CD4-positive, alpha-beta T cell (primary cell): Measurements from ENCODE around the gene UVSSA. TPM values are rescaled to one million over a fixed set of nuclear protein-coding genes. Genes with fewer than 3 reads are reported as not detected.

ENCODE experiments used
- ATAC-seq: fragments of 200-7000 bp; cut with Tn5 transposase; one replicate; pipeline ENCODE4 v1.10.0; 2022; ENCODE audit warnings: mild to moderate bottlenecking; ENCODE audit not compliant: poor library complexity
- CTCF ChIA-PET: fragments of 350-600 bp; sonication (Branson Sonifier 250); formaldehyde crosslinking; loops from one replicate; lab custom pipeline; 2021; ENCODE audit warnings: antibody characterized with exemption, inconsistent platforms; lab: Charles Lee
- POLR2A ChIA-PET: fragments of 350-600 bp; sonication (Branson Sonifier 250); formaldehyde crosslinking; loops from one replicate; lab custom pipeline; 2021; ENCODE audit warnings: antibody characterized with exemption, inconsistent platforms; lab: Charles Lee
- DNase-seq, 14 experiments: peaks; one replicate each; pipeline ENCODE4 v3.0.0-alpha.2; 2013 to 2020; ENCODE audit warnings: mixed read lengths in 2 of 14
- H3K27ac ChIP-seq, 2 donors: one replicate each; pipeline versions ENCODE4 v1.5.1 to v1.7.0; 2013; ENCODE audit warnings: low read length in 2 of 2, low read depth in 1 of 2, mild to moderate bottlenecking in 1 of 2
- H3K27me3 ChIP-seq, 2 experiments: 1 replicate in 1 of 2; 2 replicates in 1 of 2; pipeline versions ENCODE4 v1.6.1 to v1.7.0; 2013; ENCODE audit warnings: low read length in 2 of 2, control low read depth in 1 of 2, mild to moderate bottlenecking in 1 of 2, moderate library complexity in 1 of 2; ENCODE audit not compliant: insufficient read depth in 2 of 2, control insufficient read depth in 1 of 2
- H3K36me3 ChIP-seq: one replicate; pipeline ENCODE4 v1.6.1; 2013; ENCODE audit warnings: low read length, control low read depth; ENCODE audit not compliant: insufficient read depth
- H3K4me1 ChIP-seq: one replicate; pipeline ENCODE4 v1.6.1; 2013; ENCODE audit warnings: low read length, control low read depth; ENCODE audit not compliant: insufficient read depth
- H3K4me3 ChIP-seq: one replicate; pipeline ENCODE4 v1.5.1; 2013; ENCODE audit warnings: mild to moderate bottlenecking, low read length, moderate library complexity
- H3K9me3 ChIP-seq, 2 experiments: 1 replicate in 1 of 2; 2 replicates in 1 of 2; pipeline versions ENCODE4 v1.6.1 to v1.7.0; 2013; ENCODE audit warnings: low read length in 2 of 2, mild to moderate bottlenecking in 2 of 2, control low read depth in 1 of 2, moderate library complexity in 1 of 2; ENCODE audit not compliant: control insufficient read depth in 1 of 2, insufficient read depth in 1 of 2
- H3K27ac Mint-ChIP-seq: one replicate; pipeline ENCODE4 v1.8.0; 2020; ENCODE audit warnings: mixed read lengths
- H3K27me3 Mint-ChIP-seq: one replicate; pipeline ENCODE4 v1.8.0; 2021; ENCODE audit warnings: mixed read lengths
- H3K36me3 Mint-ChIP-seq: one replicate; pipeline ENCODE4 v1.8.0; 2021; ENCODE audit warnings: low read depth, mixed read lengths
- H3K4me1 Mint-ChIP-seq: one replicate; pipeline ENCODE4 v1.8.0; 2021; ENCODE audit warnings: low read depth, mixed read lengths
- H3K4me3 Mint-ChIP-seq: one replicate; pipeline ENCODE4 v1.8.0; 2020; ENCODE audit warnings: mild to moderate bottlenecking, mixed read lengths
- H3K9me3 Mint-ChIP-seq: one replicate; pipeline ENCODE4 v1.8.0; 2020; ENCODE audit warnings: mixed read lengths
- CTCF ChIP-seq: fragments of 200-600 bp; IDR thresholded peaks from one replicate; pipeline ENCODE4 v1.8.0; 2022; ENCODE audit warnings: antibody characterized with exemption, mild to moderate bottlenecking
- intact Hi-C, 2 experiments: fragments of 100-400 bp; cut with DNase I in 1 of 2; cut with micrococcal nuclease in 1 of 2; formaldehyde crosslinking; loops; one replicate each; pipeline versions ENCODE4 v1.15.1 to v1.9.0; 2023 to 2025; cut with DNase I, micrococcal nuclease
- total RNA-seq, 174 experiments: library from RNA in 2 of 174; stranded (reverse) in 2 of 174; gene quantifications; one replicate each; pipeline ENCODE4 v1.2.3 and lab custom pipeline; 2021 to 2026

Gene UVSSA
- total RNA-seq, 2 experiments from 2014 or later = 31.1 to 33.1 TPM

GRCh38 chr4:1366371-1367229 lies 19.6 kb downstream of the UVSSA start:
- H3K4me1 Mint-ChIP-seq = no peaks in the 10 kb centered on the region

GRCh38 chr4:1367230-1367935 lies 20.4 kb downstream of the UVSSA start:
- H3K27ac Mint-ChIP-seq = no peak overlapping the region
- intact Hi-C loops = no loop called here
- ChIA-PET POLR2A (no interaction called here), CTCF (no interaction called here)
- no peaks in the 10 kb centered on the region for H3K27me3 Mint-ChIP-seq
- H3K9me3 ChIP-seq = no peaks in the 10 kb centered on the region
- peaks cover 31% of the 10 kb centered on the region for H3K36me3 Mint-ChIP-seq
- H3K4me3 Mint-ChIP-seq = no peak overlapping the region
- TF ChIP-seq CTCF = no peak
- DNase-seq = no peak
- H3K27ac ChIP-seq = no peak overlapping the region
- H3K4me1 Mint-ChIP-seq = no peaks in the 10 kb centered on the region
- no peaks in the 10 kb centered on the region for H3K9me3 Mint-ChIP-seq
- no peaks in the 10 kb centered on the region for H3K4me1 ChIP-seq
- H3K27me3 ChIP-seq = no peaks in the 10 kb centered on the region
- H3K4me3 ChIP-seq = no peak overlapping the region
- peaks cover 30% of the 10 kb centered on the region for H3K36me3 ChIP-seq
- ATAC-seq = no peak

More at GRCh38 chr4:1366371-1367229, 19.6 kb downstream of the UVSSA start:
- H3K4me3 Mint-ChIP-seq = no peak overlapping the region
- no peak overlapping the region for H3K27ac ChIP-seq
- ATAC-seq (no peak), DNase-seq (peak in 1 of 14 experiments; percentile 4)
- H3K9me3 Mint-ChIP-seq = no peaks in the 10 kb centered on the region
- no peak overlapping the region for H3K4me3 ChIP-seq
- no peaks in the 10 kb centered on the region for H3K27me3 Mint-ChIP-seq
- H3K27ac Mint-ChIP-seq = no peak overlapping the region
- peaks cover 28% of the 10 kb centered on the region for H3K36me3 Mint-ChIP-seq
- H3K36me3 ChIP-seq = peaks cover 25% of the 10 kb centered on the region
- intact Hi-C loops = no loop called here
- H3K9me3 ChIP-seq = no peaks in the 10 kb centered on the region
- ChIA-PET CTCF (no interaction called here), POLR2A (no interaction called here)
- no peaks in the 10 kb centered on the region for H3K4me1 ChIP-seq
- no peak for TF ChIP-seq CTCF
- no peaks in the 10 kb centered on the region for H3K27me3 ChIP-seq

- no peak overlapping the region for H3K27ac Mint-ChIP-seq
- no peaks in the 10 kb centered on the region for H3K27me3 Mint-ChIP-seq
- Histone ChIP-seq H3K4me1 (no peaks in the 10 kb centered on the region), H3K27me3 (no peaks in the 10 kb centered on the region), H3K27ac (no peak overlapping the region), H3K36me3 (peaks cover 33% of the 10 kb centered on the region), H3K4me3 (no peak overlapping the region), H3K9me3 (no peaks in the 10 kb centered on the region)
- CTCF ChIA-PET = no interaction called here
- H3K4me1 Mint-ChIP-seq = no peaks in the 10 kb centered on the region
- H3K36me3 Mint-ChIP-seq = peaks cover 36% of the 10 kb centered on the region
- POLR2A ChIA-PET = no interaction called here
- ATAC-seq (no peak), DNase-seq (no peak)
- no peak overlapping the region for H3K4me3 Mint-ChIP-seq
- no peak for TF ChIP-seq CTCF
- intact Hi-C loops = no loop called here
- no peaks in the 10 kb centered on the region for H3K9me3 Mint-ChIP-seq
These were observed 20.9 kb downstream of the UVSSA start for GRCh38 chr4:1367936-1368289.
